Heart right ventricle (tissue), 16 donors: ENCODE data around the gene POLG. TPM values are rescaled to one million over a fixed set of nuclear protein-coding genes. Genes with fewer than 3 reads are reported as not detected.
A peak's percentile ranks its signal among the peaks of the same experiment; 100 is the strongest.

Experiments used
- ATAC-seq, 8 donors: fragments of 200-7000 bp; cut with Tn5 transposase; one replicate each; pipeline ENCODE4 v1.9.1; 2020; ENCODE audit warnings: mild to moderate bottlenecking in 8 of 8, moderate library complexity in 8 of 8, moderate number of reproducible peaks in 1 of 8
- DNase-seq, 2 donors: peaks; one replicate each; pipeline ENCODE4 v3.0.0-alpha.2; 2020
- H3K27ac ChIP-seq, 10 donors: fragments of 200-600 bp; sonication (generic) in 2 of 10; one replicate each; pipeline versions ENCODE4 v1.5.0 to v1.8.0; 2020 to 2022; ENCODE audit warnings: mild to moderate bottlenecking in 3 of 10
- H3K27me3 ChIP-seq, 7 donors: fragments of 200-600 bp; one replicate each; pipeline ENCODE4 v1.8.0; 2021 to 2022; ENCODE audit warnings: mild to moderate bottlenecking in 2 of 7
- H3K36me3 ChIP-seq, 9 donors: fragments of 200-600 bp; sonication (generic) in 1 of 9; one replicate each; pipeline versions ENCODE4 v1.5.0 to v1.8.0; 2020 to 2022; ENCODE audit warnings: mild to moderate bottlenecking in 2 of 9
- H3K4me1 ChIP-seq, 9 donors: fragments of 200-600 bp; sonication (generic) in 1 of 9; one replicate each; pipeline versions ENCODE4 v1.5.0 to v1.8.0; 2020 to 2022; ENCODE audit warnings: mild to moderate bottlenecking in 4 of 9
- H3K4me3 ChIP-seq, 10 donors: fragments of 200-600 bp; sonication (generic) in 2 of 10; one replicate each; pipeline versions ENCODE4 v1.5.0 to v1.8.0; 2020 to 2022; ENCODE audit warnings: mild to moderate bottlenecking in 7 of 10, moderate library complexity in 2 of 10
- H3K9me3 ChIP-seq, 11 donors: fragments of 200-600 bp in 10 of 11; sonication (generic) in 2 of 11; one replicate each; pipeline versions ENCODE4 v1.5.0 to v1.8.0; 2013 to 2022; ENCODE audit warnings: mild to moderate bottlenecking in 2 of 11, control low read depth in 1 of 11, moderate library complexity in 1 of 11
- WGBS, 2 donors: extraction: QIAGEN DNeasy Blood & Tissue Kit; methylation state at CpG; one replicate each; pipeline ENCODE4 v1.1.7; 2013; ENCODE audit warnings: inconsistent platforms in 1 of 2; 5-methylcytosine and 5-hydroxymethylcytosine counted together
- intact Hi-C, 10 donors: fragments of 100-400 bp; cut with DNase I; formaldehyde crosslinking; loops; one replicate each; pipeline versions ENCODE4 v1.11.1 to v1.14.2; 2022
- polyA plus RNA-seq, 2 donors: library from polyadenylated mRNA; stranded (reverse); fragments of 200-250 nt; gene quantifications; one replicate each; pipeline ENCODE4 v1.2.3, GENCODE V29; 2013
- total RNA-seq, 10 donors: library from RNA; stranded (reverse); fragmentation: NEBNext Ultra II Directional in 3 of 10; extraction: Animal tissue kit (Norgen Biotek cat#: 25700) in 3 of 10; gene quantifications; one replicate each; pipeline versions ENCODE4 v1.2.1 to v1.2.4, GENCODE V29; 2021 to 2023
- TF ChIP-seq, protein P1 (sequence below), 9 donors: fragments of 200-600 bp; sonication (generic) in 2 of 9; IDR thresholded peaks; one replicate each; pipeline versions ENCODE4 v1.5.0 to v1.8.0; 2021 to 2022; ENCODE audit warnings: antibody characterized with exemption in 9 of 9, mild to moderate bottlenecking in 5 of 9, moderate library complexity in 1 of 9
- donor health status: Arrhythmogenic right ventricular cardiomyopathy.
- donor health status: ischemic (EF 13 %, LVEDD 7.1; RV severe dilation, severe dysfunction).
- donor health status: healthy with polysubstance abuse.
- donor health status: DM: no; HTN: yes; CAD: no.
- donor health status: DM: no; HTN: no; CAD: no.
- donor health status: ischemic (EF 25% LVEDD 6.9; RV normal size, moderate dysfunction).
- donor health status: ischemic (EF 25% LVEDD 5.7; RV mildly dilated, moderate dysfunction).
- donor health status: healthy.
- donor health status: DM: yes; HTN: yes; CAD: no.
- donor health status: Ischemic cardiomyopathy.
- donor health status: ischemic (EF 35%, LVEDD 5.7; RV mildly dilated, moderate dysfunction).
- donor health status: nonischemic (EF 11% LVEDD 7.7; RV severe dilation, severe dysfunction).
- donor health status: DM: yes; HTN: yes; CAD: no.
- donor health status: PGD.
- donor health status: ischemic (EF 29% LVEDD 5.4; RV normal size, mild dysfunction).
- donor health status: nonischemic (EF 23%, LVEDD 6.1; RV moderate dilation, normal function).

POLG gene
- total and polyA plus RNA-seq, 12 donors, result 31.1 to 52.5 (median 34.7) TPM

DNA sequence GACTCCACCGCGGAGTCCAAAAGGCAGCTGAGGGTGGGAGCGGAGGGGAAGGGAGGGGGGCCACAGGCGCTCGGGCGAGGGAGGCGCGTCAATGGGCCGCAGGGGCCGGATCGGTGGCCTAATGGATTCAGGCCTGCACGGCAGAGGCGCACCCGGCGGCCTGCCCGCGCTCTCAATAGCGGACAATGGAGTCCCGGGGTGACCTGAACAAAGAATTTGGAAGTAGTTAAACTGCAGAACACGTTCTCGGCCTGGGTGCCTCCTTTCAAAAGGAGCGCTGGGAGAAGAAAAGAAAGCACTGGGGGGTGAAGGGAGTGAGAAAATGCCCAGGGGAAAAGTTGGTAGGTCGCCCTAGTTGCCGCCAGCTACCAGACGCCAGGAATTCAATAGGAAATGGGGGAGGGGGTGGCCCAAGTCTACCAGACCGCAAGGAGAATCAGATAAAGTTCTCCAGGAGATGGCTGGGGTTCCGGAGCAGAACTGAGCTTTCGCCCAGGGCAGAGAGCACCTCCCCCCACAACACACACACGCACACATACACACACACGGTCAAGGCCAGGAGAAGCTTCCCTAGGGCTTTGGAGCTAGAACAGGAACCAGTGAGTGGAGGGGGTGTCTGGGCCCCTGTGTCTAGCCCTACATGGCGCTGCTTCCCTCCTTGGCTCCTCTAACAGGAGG, 25.8 kb upstream of the POLG start:
- no peak overlapping the region for H3K27ac ChIP-seq
- H3K4me3 ChIP-seq, result no peak overlapping the region
- intact Hi-C loops, result loop anchor here in 1 of 10 donors (5.0 kb wide), 1 partner anchor 62 kb away; no protein-coding TSS in a partner anchor
- H3K36me3 ChIP-seq, result no peaks in the 10 kb centered on the region
- H3K27me3 ChIP-seq, result peaks cover 66 to 100% (median 96%) of the 10 kb centered on the region in 7 donors
- ATAC-seq, result no peak
- TF ChIP-seq, protein P1, sequence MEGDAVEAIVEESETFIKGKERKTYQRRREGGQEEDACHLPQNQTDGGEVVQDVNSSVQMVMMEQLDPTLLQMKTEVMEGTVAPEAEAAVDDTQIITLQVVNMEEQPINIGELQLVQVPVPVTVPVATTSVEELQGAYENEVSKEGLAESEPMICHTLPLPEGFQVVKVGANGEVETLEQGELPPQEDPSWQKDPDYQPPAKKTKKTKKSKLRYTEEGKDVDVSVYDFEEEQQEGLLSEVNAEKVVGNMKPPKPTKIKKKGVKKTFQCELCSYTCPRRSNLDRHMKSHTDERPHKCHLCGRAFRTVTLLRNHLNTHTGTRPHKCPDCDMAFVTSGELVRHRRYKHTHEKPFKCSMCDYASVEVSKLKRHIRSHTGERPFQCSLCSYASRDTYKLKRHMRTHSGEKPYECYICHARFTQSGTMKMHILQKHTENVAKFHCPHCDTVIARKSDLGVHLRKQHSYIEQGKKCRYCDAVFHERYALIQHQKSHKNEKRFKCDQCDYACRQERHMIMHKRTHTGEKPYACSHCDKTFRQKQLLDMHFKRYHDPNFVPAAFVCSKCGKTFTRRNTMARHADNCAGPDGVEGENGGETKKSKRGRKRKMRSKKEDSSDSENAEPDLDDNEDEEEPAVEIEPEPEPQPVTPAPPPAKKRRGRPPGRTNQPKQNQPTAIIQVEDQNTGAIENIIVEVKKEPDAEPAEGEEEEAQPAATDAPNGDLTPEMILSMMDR (IDR thresholded peaks at IDR 0.05), result no peak
- no peaks in the 10 kb centered on the region for H3K9me3 ChIP-seq
- 4 to 6% methylated on average over 31 of the region's 31 CpGs for WGBS, 2 donors
- H3K4me1 ChIP-seq, result peaks cover 3 to 41% (median 14%) of the 10 kb centered on the region in 9 donors
- DNase-seq, result no peak

DNA sequence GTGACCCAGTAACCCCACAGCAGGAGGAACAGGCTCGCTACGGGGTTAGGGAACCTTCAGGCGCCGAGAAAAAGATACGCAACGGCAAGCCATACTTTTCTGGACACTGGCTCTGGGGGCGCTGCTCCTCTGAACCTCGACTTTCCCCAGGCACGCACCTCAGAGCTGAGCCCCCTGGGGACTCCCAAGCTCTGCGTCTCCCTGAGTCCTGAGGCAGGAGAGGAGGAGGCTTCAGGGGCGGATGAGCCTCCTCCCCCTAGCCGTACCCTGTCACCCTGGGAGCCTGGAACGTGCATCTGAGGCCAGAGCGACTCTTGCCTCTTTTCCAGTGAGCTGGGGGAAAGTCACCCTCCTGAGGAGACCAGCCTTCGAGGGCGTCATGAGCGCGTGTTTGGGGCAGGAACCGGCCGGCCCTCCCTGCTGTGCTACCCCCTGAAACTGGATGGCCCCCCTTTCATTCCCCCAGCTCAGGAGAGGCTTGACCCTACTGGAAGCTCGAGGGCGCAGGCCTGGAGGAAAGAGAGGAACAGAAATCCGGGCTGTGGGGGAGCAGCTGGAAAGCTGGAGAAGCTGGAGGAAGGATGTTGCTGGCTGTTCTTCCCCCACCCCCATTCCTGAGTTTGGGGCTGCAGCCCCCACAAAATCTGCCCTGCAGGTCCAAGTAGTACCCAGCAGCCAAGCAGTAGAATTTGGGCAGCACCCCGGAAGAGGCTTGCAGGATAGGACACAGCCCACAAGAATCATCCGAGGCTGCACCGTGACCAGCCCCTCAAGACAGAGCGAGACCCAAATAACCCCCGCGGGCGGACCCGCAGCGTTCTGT, 25.1 kb upstream of the POLG start:
- 8 to 9% methylated on average over 32 of the region's 32 CpGs for WGBS, 2 donors
- DNase-seq (no peak), ATAC-seq (no peak)
- TF ChIP-seq, protein P1 (IDR thresholded peaks at IDR 0.05), result no peak
- Histone ChIP-seq H3K36me3 (no peaks in the 10 kb centered on the region), H3K4me3 (peak overlapping the region in 2 of 10 donors; percentile 47 to 52), H3K9me3 (no peaks in the 10 kb centered on the region), H3K4me1 (peaks cover 3 to 40% (median 14%) of the 10 kb centered on the region in 9 donors), H3K27ac (no peak overlapping the region), H3K27me3 (peaks cover 58 to 100% (median 96%) of the 10 kb centered on the region in 7 donors)
- intact Hi-C loops, result loop anchor here in 8 of 10 donors (1.0 to 10.0 kb wide), 7 partner anchors 63 to 195 kb away; no protein-coding TSS in a partner anchor

DNA sequence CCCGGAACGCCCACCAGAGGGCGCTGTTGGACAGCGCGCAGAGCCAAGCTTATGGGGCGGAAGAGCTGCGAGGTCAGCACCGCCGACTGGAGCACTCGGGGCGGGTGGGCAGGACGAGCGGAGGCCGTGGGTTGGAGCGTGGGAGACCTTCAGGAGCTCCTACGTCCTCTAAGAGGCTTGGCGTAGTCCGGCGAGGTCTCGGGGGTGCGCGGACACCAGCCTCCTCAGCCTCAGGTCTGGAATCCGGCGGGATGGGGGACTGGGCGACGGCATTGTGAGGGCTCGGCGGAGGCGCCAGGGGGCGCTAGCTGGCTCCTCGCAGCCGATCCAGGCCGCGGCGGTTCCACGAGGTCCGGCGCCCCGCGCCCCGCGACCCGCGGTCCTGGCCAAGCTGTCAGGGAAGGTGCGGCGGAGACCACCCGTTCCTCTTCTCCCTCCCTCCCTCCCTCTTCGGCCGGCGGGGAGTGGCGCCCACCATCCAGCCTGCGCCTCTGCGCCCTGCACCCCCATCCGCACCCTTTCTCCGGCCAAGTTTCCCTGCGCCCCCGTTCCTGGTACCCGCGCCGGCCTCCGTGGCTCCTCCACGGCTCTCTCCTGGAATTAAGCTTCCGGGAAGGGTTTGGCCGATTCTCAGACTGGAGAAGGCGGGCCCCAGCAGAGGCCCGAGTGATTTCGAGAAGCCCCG, 24.3 kb upstream of the POLG start:
- H3K4me1 ChIP-seq, result peaks cover 3 to 33% (median 14%) of the 10 kb centered on the region in 9 donors
- peaks cover 54 to 100% (median 96%) of the 10 kb centered on the region in 7 donors for H3K27me3 ChIP-seq
- ATAC-seq (peak; percentile 83 to 95 (median 89)), DNase-seq (peak; percentile 58 to 77)
- H3K27ac ChIP-seq, result no peak overlapping the region
- no peaks in the 10 kb centered on the region for H3K9me3 ChIP-seq
- intact Hi-C loops, result loop anchor here in 9 of 10 donors (1.0 to 10.0 kb wide), 8 partner anchors 70 to 196 kb away; no protein-coding TSS in a partner anchor
- 2% methylated on average over 62 to 68 of the region's 68 CpGs for WGBS, 2 donors
- no peaks in the 10 kb centered on the region for H3K36me3 ChIP-seq
- peak overlapping the region in 9 of 10 donors; percentile 28 to 57 (median 52) for H3K4me3 ChIP-seq
- TF ChIP-seq, protein P1 (IDR thresholded peaks at IDR 0.05), result peak; percentile 96 to 100 (median 98)

DNA sequence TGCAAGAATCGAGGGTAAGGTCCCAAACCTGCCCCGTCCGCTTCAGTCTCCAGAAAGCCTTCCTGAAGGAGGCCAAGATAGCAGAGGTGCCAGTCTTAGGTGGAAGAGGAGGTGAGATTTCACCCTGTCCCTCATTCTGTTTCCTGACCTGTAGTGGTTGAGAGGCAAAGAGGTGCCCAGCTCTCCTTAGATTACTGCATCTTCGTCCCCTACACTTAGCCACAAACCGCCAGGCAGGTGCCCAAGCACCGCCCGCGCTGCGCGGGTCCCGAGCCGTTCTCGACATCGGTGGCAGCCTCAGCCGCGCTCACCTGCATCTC, 23.8 kb upstream of the POLG start:
- DNase-seq (no peak), ATAC-seq (no peak)
- Histone ChIP-seq H3K27ac (no peak overlapping the region), H3K27me3 (peaks cover 49 to 100% (median 96%) of the 10 kb centered on the region in 7 donors), H3K9me3 (no peaks in the 10 kb centered on the region), H3K36me3 (no peaks in the 10 kb centered on the region), H3K4me3 (peak overlapping the region in 8 of 10 donors; percentile 28 to 57 (median 52)), H3K4me1 (peaks cover 3 to 27% (median 14%) of the 10 kb centered on the region in 9 donors)
- TF ChIP-seq, protein P1 (IDR thresholded peaks at IDR 0.05), result no peak
- 6 to 8% methylated on average over 16 of the region's 16 CpGs for WGBS, 2 donors
- intact Hi-C loops, result loop anchor here in 9 of 10 donors (1.0 to 10.0 kb wide), 8 partner anchors 71 to 196 kb away; no protein-coding TSS in a partner anchor
